GM21423 (cell line): ENCODE results near the gene MTAP.

ENCODE experiments used
- ATAC-seq: cut with Tn5 transposase; IDR thresholded peaks from one replicate; pipeline ENCODE4 v1.9.1; 2021; ENCODE audit warnings: mild to moderate bottlenecking, moderate library complexity; ENCODE audit not compliant: unreplicated experiment

The MTAP gene

DNA sequence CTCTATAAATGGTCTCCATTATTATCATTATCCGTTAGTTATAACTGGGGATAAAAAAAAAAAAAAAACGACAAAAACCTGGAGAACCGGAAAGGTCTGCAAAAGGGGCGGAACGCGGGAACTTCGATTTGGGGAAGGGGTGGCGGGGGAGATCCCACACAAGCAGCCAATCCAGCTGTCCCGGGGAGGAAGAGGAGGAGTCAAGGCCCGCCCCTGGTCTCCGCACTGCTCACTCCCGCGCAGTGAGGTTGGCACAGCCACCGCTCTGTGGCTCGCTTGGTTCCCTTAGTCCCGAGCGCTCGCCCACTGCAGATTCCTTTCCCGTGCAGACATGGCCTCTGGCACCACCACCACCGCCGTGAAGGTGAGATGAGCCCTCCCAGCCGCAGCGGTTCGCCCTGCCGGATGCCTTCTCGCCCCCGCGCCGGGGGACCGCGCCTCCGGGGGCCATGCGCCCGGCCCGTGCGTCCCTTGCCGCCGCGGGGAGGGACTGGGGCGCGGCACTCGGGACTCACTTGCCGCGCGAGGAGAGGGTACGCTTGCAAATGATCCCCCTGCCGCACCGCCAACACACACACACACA is at the start of gene MTAP:
TSS of gene MTAP (plus strand) at position 219 of the 583 bp plus-strand sequence. CDS start at position 332, 113 bp downstream.
- ATAC-seq = peak; percentile 86

DNA sequence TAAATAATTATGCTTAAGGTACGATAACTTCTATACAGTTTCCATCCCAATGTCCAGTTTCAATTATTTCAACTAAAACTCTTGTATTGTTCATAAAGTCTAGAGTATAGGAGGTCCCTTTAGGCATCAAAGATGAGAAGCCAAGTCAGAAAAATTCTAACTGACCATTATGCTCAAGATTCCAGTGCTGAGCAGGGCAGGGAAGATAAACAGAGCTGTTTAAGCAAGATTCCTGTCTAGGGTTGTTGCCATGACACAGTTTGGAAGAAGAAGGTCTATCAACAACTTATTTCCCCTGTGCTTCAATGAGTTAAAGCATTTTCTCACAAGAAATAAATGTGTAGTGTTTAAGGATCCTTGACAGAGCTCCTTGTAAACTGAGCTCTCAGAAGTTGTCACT is 48.9 kb upstream of the MTAP start:
- ATAC-seq = no peak

DNA sequence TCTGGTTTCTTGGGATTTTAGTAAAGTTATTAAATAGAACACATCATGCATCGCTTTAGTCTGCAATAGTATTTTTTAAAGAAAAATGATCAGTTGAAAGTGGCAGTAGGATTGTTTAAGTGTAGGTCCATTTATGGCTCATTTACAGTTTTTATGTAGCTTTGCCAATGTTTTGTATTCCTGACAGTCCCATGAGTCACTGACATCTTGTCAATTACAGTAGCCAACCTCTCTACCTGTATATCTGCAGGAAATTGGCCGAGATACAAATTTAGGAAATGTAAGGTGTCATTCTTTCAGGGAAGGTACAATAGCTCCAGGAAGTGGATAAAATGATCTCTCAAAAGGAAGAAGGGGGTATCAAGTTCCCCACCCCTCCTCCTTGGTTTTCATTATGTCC is 47.7 kb upstream of the MTAP start:
- ATAC-seq = no peak

DNA sequence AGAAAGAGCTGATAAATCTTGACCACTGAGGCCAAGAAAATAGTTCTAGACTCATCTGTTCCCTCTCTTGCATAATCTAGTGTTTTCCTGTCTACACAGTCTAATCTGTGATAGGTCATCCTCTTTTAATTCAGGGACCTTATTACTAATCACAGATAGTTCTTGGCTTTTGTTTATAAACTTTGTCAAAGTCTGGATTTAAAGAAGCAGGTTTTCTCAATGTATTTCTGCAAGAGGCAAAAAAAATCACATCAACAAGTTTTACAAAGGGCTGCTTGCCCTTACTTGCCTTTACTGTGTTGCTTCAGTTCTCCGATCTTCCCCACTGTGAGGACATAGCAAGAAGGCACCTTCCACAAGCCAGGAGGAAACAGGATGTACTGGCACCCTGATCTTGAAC is 43.9 kb upstream of the MTAP start:
- ATAC-seq = no peak

DNA sequence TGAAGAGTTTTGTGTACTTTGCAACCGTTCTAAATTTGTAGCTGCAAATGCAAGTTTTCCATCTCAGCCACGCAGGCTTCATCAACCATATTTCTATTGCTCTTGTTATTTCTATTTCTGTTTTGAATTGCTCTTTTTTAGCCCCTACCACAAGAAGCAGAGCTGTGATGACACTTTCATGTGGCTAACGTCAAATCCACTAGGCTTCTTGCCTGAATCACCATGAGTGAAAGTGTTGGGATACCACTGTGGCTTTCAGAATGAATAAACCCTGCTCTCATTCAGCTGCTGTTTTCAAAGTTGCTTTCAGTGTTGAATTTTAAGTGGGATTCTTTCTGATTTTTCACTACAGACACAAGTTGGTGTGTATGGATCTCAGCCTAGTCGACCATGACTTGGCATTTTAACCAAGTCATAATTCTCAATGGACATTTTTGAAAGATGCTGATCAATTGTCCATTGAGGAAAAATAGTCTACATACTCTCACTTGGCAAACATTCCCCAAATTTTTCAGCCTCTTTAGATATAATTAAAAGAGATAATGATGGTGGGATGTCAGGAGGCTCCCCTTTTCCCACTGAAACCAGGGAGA is 41.0 kb upstream of the MTAP start:
- ATAC-seq = peak; percentile 95

DNA sequence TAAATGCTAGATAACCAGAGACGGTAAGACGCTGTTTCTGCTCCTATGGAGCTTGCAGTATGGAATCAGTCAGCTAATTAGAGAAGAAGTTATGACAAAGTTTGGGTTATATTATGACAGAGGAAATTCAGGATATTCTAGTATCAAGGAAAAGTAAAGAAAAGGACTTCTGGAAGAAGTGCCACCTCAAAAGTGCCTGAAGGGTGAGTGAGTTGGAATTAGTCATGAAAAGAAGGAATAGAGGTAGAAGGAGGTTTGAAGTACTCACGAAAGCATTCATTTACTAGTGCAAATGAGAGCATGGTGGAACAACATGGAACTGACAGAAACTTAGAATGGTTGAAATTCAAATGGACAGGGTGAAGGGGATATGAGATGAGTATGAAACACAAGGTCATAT is 40.4 kb upstream of the MTAP start:
- ATAC-seq = no peak

DNA sequence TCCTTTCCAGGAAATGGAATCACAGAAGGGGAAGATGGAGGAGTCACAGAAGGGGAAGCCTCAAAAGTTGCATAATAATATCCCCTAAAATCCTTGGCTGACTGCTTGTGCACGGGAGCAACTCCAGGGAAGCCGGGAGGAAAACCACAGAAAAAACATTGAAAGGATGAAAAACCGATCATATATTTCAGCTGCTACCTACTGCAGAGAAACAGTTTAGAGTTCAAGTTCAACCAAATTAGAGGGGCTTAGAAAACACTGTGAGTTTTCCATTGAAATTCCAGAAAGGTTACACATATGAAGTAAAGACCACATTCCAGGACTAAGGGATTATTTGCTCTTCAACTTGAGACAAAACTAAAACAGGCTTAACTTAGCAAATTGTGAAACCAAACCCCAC is 37.6 kb upstream of the MTAP start:
- no peak for ATAC-seq

DNA sequence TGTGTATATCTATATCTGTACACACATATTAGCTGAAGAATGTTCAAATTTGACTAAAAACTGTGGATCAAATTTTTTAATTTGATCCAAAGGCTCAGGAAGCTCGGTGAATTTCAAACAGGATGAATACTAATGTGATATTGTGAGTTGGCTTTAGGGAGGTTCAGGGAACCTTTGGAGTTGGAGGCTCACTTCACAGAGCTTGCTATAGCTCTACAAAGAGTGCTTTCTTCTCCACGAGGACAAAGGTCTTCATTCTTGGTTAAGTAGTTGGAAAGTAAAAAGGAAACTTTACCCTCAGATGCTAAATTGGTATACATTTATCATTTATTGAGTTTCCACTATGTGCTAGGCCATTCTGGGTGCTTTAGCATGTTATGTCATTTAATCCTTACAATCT is 36.3 kb upstream of the MTAP start:
- no peak for ATAC-seq

DNA sequence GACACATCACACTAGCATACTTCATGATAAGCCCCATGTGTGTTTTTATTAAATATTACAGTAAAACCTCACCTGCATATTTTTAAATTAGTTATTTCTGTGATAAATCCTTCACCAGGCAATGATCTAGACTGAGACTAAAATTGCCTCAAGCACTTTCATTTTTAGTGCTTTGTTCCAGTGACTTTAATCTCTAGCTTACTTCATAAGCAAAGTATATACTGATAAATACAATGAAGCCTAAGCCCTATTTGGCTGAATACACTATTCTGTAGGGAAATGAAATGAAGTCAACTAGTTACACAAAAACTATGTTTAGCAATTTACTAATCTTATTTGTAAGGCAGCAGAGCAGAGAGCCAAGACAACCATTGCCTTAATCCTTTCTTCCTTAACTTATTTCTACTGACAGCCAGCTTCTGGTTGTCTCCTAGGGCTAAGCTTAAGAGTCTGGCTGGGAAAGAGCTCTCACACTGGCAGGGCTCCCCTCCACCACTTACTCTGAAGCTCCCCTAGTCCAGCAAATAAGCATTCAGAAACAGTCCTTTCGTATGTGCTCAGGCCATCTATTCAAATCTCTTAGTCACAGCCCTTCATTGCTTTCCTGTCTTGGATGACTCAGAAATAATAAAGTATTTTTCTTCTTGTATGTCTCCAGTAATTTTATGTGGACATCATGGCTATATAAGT is 31.4 kb upstream of the MTAP start:
- ATAC-seq = no peak

DNA sequence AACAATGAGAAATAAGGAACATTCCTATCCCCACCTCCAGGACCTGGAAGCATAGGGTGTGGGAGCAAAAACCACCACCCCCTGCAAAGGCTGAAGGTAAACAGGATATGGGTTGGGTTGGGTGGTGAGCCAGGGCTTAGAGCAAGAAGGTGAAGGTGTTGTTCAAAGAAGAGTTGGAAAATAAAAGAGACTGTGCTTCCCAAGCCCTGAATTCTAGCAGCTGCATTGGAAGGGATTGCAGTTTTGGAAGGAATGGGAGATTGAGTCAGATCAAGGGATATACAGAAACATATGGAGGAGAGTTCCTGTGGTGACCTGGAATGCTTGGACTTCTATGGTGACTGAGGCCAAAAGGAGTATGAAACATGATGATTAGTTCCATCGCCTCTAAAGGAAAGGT is 24.7 kb upstream of the MTAP start:
- no peak for ATAC-seq

DNA sequence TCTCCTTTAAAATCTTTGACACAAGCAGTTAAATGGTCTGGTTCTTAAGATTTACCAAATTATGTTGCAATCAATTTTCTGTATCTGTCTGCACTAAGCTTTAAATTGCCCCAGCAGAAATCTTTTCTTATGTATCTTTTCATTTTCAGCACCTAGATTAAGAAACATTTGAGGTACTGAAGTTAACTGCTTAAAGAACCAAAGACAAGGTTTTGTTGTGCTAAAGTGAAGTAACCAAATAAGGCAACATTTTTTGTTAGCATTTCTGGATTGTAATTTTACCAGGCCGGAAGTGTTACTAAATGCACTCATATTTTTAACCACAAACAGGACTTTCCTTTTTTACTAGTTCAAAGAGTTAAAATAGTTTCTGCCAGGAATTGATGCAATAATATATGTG is 24.1 kb upstream of the MTAP start:
- no peak for ATAC-seq

DNA sequence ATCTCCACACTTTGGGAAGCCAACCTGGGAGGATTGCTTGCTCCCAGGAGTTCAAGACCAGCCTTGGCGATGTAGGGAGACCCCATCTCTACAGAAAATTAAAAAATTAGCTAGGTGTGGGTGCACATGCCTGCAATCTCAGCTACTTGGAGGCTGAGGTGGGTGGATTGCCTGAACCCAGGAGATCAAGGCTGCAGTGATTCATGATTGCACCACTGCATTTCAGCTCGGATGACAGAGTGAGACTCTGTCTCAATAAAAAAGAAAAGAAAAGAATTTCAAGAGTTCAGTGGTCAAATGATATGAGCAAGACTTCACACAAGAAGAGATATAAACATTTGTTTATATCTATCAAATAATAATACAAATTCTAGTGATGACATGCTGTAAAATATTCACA is 23.0 kb upstream of the MTAP start:
- no peak for ATAC-seq

DNA sequence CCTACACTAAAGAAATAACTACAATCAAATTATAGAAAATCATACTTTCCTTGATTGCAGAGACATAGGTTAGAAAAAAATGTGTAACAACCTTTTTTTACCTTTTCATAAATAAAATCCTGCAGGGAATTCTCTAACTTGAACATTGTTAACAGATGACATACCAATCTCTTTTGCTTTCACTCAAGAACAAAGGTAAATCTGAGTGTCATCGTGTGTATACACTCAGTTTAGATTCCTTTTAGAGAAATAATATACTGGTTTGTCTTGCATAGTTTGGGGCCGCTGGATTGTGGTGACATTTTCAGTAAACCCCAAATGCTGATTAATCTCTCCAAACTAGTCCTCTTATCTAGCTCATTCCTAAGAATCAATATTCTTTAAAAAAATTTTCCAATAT is 20.8 kb upstream of the MTAP start:
- no peak for ATAC-seq

DNA sequence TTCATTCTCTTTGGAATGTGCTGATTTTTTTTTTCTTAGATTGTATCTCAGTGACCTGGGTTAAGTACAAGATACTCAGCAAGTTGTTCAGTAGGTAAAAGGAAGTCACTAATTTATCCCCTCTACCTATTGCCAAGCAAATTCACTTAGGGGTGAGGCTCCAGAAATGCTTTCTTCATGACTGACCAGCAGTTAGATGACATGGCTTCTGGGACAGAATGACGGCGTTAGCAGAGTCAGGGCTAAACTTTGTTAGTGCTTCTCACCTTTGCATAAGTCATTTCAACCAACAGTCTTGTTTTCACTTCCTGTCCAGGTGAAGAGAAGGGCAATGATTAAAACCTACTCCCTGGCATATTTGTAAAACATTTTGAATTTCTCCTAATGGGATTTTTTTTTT is 20.2 kb upstream of the MTAP start:
- no peak for ATAC-seq

DNA sequence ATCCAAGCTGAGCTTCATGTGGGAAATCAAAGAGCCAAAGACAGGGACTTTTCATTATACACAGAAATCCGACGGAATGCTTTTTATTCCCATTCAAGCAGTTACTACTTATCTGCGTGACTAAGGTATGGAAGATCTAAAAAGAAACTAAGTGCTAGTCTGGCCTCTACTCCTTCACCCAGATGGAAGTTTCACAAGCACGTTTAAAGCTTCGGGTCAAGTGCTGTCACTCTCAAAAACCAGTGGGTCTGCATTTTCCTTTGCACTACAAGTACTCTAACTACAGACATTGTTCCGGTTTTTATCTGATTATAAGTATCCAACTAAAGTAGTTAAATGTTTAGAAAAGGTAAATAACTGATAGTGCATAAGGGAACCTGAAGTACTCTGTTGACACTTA is 13.7 kb upstream of the MTAP start:
- no peak for ATAC-seq

DNA sequence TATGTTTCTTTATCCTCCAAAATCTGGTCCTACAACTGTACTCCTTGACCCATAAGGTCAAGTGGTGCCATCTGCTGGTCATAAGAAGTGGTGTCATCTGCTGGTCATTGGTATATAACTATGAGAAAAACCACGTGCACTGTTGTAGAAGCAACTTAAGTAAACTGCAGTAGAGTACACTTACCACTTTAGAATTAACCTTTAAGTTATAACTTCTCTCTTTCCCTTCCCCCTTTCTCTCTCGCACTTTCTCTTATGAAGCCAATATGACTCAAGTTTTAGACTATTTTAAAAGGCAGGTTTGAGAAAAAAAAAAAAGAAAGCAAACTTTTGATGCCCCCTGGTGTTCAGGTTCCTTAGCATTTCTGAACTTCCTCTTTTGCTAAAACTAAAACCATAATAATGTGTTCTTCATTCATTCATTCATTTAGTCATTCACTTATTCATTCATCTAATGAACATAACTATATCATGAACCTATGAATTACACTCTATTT is 12.8 kb upstream of the MTAP start:
- ATAC-seq = peak; percentile 99

DNA sequence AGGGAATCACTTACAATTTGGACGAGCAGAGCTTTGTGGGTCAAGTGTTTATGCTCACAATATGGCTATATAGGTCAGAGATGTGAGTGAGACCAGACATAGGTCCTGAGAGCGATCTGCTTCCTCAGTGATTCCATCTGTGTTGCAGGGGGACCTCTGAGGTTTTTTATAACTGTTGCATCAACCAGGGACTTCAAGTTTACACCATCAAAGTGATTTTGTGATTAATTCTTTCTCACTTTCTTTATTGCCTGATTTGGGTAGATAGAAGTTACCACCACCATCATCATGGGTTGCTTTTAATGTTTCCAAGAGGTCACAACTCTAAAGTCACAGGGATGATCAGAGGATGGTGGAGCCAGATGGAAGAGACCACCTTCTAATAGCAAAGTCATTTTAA is 7.0 kb upstream of the MTAP start:
- ATAC-seq = no peak

DNA sequence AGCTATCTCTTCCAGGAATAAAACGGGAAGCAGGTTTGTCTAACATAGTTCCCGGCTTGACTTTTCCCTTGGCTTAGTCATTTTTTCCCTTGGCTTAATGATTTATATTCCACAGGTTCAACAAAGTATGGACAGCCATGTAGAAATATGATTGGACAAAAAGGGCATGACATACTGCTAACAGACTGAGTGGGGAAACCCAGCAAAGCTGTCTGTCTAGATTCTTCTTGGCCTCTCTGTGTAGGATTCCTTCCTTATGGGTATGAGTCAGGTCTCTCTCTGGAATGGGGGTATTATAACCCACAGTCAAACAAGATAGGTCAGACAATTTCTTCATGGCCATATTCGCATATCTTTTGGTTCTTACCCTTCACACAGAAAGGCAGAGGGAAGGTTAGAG is 5.7 kb upstream of the MTAP start:
- no peak for ATAC-seq

DNA sequence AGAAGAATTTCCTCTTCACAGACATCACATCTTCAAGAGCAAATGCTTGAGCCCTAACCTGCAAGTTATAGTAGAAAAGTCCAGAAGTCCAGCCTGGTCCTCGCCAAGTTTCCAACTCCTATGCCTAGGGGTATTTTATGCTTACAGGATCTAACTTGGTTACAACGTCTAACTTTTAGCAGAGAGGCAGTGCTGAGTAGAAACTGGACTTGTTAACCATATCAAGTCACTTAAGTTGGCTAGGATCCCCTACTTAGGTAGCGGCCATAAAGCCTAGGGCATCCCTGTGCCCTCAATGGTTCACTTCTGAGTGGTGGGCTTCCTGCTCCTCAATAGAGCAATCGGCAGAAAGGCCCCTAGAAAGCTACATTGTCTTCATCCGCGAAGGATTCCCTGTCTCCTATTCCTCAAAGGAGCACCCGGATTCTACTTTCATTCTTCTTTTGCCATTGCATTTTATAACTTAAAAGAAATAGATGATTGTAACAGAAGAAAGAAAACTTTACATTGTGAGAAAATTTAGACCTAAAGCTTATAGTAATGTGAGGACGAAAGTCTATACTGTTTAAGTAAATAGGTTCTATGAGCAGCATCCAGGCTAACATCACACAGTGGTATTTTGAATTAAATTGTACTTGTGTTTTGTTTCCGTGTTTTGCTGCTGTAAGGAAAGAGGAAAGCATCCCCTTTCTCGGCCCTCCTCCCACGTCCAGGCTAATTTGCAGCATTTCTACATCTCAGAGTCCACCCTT is 1.3 kb upstream of the MTAP start:
- no peak for ATAC-seq

DNA sequence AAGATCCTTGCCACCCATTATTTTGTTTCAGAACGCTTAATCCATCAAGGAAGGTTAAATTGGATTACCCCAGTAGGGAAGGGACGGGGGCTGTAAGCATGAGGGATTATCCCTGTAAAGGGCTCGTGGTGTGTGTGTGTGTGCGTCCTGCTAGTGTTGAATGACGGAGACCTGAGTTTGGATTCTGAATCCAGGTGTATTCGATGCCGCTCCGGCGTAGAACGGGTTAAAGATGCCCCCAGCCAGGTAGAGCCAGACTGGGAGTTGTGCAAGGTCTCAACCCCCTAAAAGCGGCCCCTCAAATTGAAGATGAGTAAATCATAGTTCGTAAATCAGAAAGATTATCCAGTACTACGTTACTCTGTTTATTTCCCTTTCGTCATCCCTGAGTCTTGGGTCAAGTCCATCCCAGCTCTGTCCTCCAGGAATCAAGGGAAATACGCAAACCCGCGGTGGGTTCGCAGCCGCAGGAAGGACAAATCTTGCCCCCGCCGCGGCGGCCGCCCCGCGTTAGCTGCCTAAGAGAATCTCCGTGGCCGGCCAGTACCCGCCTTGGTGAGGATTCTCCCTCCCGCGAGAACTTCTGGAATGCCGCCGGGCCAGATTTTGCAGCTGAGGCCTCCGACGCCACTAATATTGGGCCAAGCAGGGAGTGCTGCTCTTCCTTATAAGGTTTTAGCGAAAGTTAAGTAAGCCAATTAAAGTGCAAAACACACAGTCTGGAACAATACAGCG is 586 bp upstream of the MTAP start:
- peak; percentile 19 for ATAC-seq

DNA sequence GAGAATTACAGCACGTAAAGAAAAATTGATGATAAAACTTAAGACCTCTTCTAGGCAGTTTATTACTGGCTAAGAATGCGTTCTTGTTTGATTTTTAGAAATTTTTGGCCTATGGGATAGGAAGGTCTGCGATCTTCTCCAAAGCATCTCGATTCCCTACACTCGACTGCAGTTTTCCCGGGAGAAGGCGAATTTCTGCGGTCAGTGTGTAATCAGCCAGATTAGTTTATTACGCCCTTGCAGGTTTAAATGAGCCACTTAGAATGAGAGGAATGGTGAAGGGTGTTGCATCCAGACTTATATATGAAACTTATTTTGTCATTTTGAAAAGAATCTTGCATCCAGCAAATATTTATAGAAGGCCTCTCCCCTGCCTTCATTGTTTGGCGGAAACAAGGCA is 1.2 kb downstream of the MTAP start:
- no peak for ATAC-seq
